Inflammatory macrophage (primary cell): ENCODE data around the gene KNCN.

Source experiments
- DNase-seq, 2 donors: peaks; one replicate each; pipeline ENCODE4 v3.0.0-alpha.2; 2020 to 2022

The KNCN gene

DNA sequence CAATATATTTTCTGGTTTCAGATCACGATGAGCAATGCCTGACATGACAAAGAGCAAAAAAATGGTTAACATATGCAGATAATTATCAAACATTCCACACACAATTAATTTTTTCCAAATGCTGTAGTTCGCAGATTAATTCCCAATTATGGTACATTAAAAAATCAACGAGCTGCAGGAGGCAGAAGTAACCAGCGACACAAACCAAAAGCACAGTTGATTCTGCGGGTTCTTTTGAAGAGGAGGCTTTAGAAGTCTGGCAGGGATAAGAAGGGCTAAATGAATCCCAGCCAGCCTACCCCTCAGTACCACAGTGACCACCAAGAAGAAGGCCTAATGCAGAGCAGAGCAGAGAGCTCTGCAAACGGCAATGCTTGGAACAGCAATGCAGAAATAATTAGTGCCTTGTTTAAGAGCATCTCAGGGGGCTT lies 17.0 kb upstream of the KNCN start:
- no peak for DNase-seq

DNA sequence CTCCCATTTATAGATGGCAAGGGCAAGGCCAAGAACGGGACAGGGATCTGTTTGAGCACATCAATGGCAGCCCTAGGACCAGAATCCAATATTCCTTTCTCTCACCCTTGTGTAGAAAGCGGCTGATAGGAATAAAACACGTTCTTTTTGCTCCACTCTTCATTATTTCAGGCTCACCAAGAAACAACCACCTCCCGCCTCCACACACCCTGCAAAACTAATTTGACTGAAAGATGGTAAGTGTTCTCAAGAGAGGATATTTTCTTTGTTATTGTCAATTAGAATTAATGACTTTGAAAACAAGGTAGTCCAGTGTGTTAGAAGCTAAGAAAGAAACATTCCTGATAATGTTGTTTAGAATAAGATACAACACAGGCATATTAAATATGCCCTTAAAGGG lies 11.9 kb upstream of the KNCN start:
- no peak for DNase-seq

DNA sequence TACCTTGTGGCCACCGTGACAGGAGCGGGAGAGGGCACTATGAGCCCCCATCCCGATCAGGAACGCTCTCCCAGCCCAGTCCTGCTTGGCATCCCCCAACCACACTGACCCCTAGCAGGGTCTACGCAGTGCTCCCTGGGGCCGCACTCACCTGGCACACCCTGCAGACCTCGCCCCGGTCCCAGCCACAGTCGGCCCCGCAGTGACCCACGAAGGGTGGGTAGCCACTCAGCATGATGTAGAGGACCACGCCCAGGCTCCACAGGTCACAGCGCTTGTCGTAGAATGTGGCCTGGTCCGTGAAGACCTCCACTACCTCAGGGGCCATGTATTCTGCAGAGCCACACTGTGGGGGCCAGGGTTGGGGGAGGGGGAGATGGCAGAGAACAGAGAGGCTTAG lies 11.1 kb upstream of the KNCN start:
- no peak for DNase-seq

DNA sequence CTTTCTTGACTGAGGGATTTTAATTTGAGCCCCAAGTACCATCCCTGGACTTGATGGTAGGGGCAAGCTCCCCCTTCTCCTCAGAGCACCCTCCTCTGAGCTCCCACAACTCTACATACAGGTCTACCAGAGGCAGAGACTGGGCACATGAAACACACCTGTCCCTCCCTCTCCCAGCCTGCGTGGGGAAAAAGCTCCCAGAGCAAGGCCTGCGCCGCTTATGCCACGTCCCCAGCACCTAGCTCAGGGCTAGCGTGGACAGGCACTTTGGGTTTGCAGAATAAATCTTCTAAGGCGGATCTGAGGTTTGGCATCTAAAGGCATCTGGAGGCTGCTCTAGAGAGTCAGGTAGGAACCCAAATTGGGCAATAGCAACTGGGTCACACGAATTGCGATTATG lies 7.5 kb upstream of the KNCN start:
- DNase-seq = no peak

DNA sequence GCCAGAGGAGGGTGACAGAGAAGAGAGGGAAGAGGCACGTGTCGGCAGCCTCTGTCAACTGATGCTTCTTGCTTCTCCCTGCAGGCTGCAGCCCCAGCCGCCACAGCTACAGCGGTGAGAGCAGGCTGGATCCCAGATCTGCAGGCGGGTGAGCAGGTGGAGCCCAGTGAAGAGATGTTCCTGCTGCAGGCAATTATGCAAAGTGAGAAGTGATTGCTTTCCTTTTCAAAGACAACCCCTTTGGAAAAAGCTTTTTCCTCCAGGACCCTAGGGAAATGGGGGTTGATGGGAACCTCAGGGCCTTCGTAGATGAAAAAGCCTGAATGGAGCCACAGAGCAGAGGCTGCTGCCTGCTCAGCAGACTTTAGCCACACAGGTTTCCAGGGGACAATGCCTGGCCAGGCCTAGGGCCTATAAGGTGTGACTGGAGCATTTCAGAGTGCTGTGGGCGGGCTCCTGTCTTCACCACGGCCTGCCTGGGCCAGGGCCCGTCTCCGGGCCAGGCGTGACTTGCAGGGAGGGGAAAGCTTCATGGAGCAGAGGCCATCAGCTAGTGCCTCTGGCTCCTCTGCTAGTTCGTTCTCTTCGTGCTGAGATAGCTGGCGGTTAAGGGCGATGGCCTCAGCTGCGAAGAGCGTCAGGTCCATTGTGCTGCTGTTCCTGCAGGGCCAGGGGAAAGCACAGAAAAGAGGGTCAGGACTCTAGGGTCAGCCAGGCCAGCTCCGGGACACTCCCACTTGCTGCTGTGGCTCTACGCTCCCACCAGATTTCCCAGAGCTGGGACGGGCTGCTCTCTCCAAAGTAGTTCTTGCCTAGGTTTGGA lies 6.9 kb upstream of the KNCN start:
- DNase-seq = no peak

DNA sequence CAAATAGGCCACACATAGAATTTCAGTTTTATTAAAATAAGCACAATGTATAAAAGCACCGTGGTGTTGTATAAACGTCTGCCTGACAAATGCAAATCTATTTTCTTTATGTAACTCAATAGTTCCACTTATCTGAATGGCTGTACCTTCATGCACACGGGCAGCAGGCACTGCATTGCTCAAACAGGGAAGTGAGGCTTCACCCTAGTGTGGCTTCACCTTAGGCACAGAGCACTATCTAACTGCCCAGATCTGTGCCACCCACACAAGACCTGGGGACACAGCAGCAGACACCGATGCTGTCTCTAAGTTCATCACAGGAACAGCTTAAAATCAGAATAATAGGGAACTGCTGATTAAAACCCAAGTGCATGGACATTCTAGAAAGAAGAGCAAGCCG lies 6.0 kb upstream of the KNCN start:
- peak; percentile 15 to 42 for DNase-seq

DNA sequence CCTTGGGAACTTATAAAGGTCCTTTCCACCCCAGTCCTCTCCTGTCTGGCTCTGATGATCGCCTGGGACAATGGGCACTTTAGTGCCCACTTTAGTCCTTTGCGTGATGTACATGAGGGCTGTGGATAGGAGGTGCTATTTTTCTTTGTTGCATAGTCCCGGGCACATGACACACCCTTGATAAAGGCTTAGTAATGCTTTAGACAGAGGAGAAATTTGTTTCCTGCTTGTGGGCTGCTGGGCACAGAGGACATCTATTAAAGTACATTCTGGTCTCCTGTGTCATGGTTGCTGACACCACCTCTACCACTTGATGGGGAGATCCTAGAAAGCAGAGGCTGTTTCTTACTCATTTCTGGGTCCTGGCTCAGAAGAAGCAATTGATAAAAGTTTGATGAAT lies 5.4 kb upstream of the KNCN start:
- DNase-seq = peak; percentile 26 to 39

DNA sequence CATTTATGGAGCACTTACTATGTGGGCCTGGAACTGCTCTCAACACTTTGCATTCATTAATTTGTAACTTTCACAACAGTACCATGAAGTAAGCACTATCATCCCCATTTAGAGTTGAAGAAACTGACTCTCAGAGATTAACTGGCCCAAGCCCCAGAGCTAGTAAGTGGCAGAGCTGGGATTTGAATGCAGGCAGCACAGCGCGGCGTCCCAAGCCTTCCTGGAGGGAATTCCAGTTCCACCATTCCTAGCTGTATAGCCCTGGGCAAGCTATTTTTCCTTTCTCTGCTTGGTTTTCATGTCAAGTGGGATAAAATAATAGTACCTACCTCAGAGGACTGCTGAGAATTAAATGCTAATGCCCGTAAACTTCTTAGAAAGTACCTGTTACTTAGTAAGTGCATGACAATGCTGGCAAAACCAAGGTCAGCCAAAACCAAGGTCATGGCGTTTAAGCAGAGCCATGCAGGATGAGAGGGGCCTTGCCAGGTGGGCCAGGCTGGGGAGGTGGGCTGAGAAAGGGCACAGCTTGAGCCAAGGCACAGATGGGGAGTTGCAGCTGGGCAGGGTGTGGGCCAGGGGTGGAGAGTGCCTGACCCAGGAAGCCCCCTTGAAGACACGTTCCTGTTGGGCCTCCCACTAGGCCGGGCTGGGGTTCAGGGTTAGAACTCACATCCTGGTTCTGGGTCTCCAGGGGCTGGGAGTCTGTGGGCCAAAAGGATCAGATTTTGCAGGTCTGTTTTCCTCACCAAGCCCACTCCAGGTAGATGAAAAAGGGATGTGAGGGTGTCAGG lies 4.6 kb upstream of the KNCN start:
- no peak for DNase-seq

DNA sequence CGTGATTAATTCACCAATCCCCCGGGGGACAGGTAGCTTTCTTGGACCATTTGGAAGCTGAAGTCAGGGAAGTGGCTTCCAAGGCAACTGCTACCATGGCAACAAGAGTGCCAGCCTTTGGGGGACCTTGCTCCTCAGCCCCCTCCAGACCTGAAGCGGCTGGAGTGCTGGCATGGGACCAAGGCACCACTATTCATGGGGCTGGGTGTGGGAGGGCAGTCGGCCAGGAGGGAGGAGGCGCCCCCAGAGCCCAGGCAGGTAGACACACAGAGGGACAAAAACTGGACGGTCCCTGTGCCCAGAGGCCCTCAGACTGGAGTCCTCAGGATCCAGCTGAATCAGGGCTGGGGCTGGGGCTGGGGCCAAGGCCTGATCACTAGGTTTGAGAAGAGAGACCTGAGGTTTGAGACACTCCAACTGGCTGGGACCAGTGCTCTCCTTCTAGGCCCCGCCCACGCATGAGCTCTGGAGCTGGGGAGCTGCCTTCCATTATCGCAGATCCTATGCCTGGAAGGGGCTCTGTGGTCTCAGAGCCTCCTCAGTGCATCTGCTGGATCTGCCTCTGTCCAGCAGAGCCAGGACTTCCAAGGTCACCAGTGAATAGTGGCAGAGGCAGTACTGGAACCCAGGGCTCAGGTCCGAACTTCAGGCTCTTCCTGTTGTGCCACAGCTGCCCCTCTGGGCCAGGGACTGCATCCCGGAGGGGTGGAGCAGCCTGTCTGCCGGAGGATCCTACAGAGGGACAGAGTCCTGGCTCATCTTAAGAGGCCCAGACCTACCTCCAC lies 3.3 kb upstream of the KNCN start:
- no peak for DNase-seq

DNA sequence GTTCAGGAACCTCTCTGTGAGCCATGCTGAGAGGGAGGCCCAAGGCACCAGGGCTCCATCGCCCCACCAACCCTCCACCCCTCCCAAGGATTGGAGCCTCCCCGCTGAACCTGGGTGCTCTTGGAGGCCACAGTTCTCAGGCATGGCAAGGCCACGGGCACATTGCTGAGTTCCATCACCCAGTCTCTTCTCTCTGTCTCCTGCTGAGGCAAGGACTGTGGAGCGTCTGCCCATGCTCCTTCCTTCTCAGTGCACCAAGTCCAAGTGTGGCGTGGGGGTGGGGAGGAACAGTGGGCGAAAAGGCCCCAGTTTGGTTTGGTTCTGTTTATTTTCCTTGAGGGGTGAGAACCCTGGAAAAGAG lies 2.8 kb upstream of the KNCN start:
- no peak for DNase-seq

DNA sequence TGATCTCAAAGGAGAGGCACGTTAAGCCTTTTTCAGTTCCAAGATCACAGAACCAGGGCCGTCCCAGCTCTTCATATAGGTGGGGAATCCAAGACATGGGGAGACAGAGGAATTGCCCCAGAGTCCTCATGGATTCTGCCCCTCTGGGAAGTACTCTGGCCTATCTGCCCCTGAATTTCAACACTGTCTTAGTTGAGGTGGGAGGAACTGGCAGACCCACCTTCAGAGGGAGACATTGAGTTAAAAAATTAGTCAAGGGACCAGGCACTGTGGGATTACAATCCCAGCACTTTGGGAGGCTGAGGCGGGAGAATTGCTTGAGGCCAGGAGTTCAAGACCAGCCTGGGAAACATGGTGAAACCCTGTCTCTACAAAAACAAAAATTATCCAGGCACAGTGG lies 2.1 kb upstream of the KNCN start:
- no peak for DNase-seq

DNA sequence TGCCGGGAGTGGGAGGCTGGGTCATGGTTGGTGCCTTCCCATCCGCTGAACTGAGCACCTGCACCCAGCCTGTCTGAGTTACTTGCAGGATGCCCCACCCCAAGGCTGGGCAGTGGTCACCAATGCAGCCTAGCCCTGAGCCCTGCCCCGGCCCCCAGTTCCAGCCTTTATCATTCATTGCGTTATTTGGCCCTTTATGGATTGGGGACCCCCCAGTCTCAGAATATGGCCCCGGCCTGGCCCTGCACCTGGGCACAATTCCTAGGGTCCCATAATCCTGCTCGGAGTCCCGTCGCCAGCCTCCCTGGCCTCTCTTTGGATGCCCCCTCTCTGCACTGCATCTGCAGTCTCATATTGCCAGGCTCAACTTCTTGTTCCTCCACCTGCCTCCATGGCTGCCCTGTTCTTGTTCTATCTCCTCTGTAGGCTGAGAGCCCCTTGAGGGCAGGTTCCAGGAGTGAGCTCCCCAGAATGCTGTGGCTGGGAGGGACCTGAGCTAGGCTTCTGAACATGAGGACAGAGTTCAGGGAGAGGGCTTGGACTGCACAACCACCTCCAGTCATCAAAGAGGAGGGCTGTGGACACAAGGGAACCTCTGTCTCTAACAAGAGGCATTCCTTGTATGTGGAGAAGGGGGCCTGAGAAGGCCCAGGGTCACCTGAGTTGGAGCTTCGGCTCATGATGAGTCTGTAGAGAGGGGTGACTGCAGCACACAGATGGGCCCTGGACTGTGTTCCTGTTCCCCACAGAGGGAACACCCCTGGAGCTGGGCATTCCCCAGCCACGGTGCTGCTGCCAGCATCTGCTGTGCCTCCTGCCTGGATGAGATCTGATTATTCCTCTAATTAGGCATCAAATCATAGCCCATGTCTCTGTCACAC lies 1.1 kb upstream of the KNCN start:
- DNase-seq = no peak

DNA sequence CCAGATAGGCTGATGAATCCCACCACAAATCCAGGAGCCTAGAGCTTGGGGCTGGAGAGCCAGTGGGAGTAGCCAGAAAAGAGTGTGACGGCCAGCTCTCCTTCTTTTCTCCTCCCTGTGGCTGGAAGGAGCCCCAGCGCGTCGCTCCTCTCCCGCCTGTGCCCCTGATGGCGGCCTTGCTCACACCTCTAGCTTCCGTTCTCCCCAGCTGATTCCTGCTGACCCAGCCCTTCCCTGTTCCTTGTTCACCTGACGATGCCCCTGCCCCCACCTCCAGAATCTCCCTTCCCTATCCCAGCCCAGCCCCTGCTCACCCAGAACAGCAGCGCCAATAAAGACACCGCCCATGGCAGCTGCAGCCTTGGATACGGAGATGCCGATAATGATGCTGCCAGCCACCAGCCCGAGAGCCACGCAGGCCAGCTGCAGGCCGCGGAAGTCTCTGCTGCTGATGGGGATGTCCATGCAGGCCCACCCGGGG lies 656 bp downstream of the KNCN start:
- DNase-seq = no peak

DNA sequence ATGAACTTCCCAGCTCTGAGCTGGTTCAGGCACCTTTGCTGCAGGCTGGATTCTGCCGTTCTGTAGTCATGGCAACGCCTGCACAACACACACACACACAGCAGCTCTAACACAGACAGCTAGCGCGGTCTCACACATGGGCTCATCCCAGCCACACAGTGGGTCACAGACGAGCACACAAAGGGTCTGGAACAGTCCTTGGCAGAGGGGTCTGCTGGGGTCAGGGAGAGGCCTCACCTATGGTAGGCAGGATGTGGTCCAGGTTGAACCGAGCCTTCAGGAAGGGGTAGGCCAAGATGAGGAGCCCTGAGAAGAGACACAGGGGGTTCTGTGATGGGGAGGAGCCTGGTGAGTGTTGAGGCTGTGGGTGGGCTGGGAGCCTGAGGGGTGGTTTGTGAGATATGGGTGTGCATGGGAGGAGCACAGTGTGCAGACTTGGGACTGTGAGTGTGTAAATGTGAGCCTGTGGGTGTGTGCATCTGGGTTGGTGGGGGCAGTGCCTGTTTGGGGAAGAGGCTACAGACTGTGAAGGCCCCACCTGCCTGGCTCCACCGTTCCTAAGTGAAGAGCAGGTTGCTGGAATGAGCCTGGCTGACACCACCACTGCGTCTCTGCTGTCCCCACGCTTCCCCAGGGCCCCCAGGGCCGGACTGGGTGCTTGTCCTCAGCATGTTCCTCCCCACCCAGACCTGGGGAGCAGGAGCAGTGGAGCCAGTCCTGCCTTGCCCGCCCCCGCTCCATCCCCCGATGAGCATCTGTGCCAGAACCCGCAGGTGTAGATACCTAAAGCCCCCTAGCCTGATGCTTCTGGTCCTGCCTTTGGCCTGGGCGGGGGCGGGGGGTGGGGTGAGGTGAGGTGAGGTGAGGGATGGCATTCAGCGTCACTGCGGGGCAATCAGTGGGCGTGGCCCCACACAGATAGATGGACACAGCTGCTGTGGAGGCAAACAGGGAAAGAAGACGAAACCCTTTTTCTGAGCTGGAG lies 1.5 kb downstream of the KNCN start:
- no peak for DNase-seq

DNA sequence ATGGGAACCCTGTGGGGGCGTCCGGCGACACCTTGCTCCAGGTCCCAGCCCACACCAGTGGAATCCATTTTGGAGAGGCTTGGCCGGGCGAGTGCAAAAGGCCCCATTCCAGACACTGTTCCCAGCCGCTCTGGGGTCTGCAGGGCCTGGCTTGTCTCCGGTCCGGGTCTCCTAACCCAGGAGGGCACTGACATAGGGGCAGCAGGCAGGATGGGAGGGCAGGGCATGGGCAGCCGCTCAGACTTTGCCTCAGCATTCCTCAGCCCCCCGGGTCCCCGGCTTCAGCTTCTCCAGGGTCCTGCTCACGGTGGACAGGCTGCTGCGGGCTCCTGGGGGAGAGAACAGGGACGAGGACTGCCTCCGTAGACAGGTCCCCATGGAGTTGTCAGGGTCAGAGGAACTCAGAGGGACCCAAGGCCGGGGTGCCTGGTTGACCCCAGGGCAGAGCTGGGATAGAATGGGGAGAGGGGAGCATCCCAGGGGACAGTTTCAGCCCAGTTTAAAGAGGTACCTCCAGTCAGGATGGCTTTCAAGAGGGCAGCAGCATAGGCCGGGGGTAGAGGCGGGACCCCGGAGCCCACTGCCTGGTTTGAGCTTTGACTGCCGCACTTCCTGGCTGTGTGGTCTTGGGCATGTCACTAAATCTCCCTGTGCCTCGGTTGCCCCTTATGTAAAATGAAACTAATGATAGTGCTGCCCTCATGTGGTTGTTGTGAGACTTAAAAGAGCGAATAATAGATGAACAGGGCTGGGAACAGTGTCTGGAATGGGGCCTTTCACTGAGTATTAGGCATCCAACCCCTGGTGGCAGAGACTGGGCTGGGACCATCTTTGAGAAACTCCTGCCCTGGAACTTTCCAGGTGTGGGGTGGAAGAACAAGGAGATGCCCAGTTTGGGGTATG lies 3.7 kb downstream of the KNCN start:
- DNase-seq = no peak

DNA sequence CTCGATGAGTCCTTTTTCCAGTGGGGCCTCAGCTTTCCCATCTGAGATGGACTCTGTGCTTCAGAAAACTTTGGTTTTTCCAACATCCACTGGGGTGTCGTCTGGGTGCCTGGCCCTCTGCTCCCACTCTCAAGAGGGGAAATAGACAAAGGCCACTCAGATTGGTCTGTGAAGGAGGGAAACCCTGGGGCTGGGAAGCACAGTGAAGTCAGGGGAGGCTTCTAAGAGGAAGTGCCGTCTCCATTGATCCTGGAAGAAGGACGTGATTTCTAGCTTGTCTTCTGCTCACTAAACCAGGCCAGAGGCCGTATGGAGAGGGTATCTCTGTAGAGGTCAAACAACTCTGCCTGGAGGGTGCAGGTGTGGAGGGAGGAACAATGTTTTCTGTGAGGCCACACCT lies 5.2 kb downstream of the KNCN start:
- no peak for DNase-seq

DNA sequence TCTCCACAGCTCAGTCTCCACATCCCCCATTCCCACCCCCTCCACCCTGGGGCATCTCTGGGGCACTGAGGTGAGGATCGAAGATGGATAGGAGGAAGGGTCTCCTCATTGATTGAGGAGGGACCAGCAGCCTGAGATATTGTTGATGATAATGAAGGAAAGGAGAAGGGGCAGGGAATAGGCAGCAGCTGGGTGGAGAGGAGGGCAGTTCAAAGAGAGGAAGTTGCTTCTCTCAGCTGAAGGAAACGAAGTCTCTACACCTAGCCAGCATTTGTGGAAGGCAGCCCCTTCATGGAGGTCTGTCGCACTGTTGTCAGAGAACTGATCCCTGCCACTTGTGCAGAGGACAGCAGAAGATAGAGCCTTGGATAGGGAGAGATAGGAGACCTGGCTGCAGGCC lies 5.7 kb downstream of the KNCN start:
- no peak for DNase-seq

DNA sequence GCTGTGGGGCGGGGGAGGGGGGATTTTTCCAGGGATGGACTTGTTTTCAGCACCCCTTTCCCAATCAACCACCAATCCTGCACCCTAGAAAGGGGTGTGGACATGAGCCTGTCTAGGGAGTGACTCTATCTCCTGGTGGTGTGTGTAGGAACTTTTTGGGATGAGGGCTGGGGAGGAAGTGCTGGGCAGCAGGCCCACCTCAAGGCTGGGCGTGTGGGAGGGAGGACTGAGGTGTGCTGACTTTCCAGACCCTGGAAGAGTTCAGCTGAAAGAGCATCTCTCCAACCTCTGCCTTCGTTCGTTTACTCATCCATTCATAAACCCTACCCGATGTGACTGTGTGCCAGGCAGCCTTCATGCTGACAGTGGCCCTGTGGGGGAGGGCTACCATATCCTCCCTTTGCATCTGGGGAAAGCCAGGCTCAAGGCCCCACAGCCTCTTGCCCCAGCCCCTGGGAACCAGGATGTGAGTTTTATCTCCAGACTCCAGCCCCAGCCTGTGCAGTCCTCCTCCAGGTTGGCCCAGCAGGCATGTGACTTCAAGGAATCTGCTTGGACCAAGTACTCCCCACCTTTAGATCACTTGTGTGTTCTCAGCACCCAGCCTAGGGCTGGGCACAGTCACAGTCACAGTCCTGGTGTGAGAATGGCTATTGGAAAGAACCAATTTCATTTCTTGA lies 6.7 kb downstream of the KNCN start:
- DNase-seq = no peak
